GM19468 (cell line): Measurements from ENCODE around the gene PRDM2.
"Not testable (repeated sequence)": the region's sequence is repeated elsewhere in the genome, so short reads cannot be mapped to it uniquely, and the experiment has no call there.

Experiments
- ATAC-seq: cut with Tn5 transposase; IDR thresholded peaks from one replicate; pipeline ENCODE4 v1.9.1; 2021; ENCODE audit warnings: mild to moderate bottlenecking, moderate library complexity, moderate number of reproducible peaks; ENCODE audit not compliant: unreplicated experiment; ENCODE audit errors: extremely low read depth

PRDM2 gene, protein sequence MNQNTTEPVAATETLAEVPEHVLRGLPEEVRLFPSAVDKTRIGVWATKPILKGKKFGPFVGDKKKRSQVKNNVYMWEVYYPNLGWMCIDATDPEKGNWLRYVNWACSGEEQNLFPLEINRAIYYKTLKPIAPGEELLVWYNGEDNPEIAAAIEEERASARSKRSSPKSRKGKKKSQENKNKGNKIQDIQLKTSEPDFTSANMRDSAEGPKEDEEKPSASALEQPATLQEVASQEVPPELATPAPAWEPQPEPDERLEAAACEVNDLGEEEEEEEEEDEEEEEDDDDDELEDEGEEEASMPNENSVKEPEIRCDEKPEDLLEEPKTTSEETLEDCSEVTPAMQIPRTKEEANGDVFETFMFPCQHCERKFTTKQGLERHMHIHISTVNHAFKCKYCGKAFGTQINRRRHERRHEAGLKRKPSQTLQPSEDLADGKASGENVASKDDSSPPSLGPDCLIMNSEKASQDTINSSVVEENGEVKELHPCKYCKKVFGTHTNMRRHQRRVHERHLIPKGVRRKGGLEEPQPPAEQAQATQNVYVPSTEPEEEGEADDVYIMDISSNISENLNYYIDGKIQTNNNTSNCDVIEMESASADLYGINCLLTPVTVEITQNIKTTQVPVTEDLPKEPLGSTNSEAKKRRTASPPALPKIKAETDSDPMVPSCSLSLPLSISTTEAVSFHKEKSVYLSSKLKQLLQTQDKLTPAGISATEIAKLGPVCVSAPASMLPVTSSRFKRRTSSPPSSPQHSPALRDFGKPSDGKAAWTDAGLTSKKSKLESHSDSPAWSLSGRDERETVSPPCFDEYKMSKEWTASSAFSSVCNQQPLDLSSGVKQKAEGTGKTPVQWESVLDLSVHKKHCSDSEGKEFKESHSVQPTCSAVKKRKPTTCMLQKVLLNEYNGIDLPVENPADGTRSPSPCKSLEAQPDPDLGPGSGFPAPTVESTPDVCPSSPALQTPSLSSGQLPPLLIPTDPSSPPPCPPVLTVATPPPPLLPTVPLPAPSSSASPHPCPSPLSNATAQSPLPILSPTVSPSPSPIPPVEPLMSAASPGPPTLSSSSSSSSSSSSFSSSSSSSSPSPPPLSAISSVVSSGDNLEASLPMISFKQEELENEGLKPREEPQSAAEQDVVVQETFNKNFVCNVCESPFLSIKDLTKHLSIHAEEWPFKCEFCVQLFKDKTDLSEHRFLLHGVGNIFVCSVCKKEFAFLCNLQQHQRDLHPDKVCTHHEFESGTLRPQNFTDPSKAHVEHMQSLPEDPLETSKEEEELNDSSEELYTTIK (N-terminal part only)

DNA sequence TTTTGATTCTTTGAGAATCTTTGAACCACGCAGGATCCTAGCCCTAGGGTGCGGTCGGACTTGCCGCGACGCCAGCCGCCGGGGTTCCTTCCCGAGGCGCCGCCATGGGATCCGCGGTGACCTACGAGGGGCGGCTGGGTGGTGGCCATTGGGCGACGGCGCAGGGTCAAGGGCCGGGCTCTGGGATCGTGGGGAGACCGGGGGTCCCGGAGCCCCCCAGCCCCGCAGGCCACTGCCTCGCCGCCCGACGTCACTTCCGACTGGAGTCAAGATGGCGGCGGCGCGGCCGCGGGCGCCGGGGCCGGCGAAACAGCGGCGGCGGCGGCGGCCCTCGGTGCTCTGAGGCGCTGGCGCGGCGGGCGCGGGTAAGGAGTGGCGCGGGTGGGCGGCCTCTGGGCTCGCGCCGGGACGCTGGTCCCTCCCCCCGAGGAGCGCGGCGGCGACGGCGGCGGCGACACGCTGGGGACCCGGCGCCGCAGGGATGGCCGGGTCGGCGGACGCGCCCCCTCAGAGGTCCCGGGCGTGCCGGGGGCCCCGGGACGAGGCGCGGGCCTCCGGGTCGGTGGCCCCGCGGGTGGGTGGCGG is at the start of gene PRDM2:
PRDM2 (plus strand) TSS at position 253 of the 585 bp plus-strand sequence. CDS start 15,418 bp downstream, outside the sequence.
- ATAC-seq: peak; percentile 14

DNA sequence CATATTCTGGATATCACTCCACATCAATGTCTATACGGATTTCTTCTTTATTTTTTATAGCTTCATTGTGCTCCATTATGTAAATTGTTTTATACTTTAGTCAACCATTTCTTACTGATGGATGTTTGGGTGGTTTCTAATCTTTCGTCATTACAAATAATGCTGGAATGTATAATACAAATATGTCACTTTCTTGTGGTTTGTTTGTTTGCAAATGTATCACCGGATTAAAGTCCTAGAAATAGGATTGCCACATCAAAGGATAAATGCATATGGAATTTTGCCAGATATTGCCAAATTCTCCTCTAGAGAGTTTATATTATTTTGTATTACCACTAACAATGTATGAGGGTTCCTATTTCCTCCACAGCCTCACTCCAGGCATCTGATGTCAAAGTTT is 48.7 kb upstream of the PRDM2 start:
- no peak for ATAC-seq

DNA sequence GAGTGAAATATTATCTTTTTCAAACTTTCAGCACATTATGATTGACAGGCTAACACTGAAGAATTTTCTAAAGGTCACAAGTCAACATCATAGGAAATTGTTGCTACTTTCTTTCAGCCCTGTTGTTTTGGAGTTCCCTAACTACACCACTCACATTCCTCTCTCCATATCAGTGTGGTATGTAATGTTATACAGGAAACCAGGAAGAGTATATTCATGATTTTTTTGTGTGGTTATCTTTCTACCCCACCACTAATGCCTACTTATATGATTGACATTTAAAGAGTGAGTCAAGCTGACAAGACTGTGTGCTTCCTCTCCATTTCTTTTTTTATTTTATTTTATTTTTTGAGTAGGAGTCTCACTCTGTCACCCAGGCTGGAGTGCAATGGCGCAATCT is 47.8 kb upstream of the PRDM2 start:
- ATAC-seq: no peak

DNA sequence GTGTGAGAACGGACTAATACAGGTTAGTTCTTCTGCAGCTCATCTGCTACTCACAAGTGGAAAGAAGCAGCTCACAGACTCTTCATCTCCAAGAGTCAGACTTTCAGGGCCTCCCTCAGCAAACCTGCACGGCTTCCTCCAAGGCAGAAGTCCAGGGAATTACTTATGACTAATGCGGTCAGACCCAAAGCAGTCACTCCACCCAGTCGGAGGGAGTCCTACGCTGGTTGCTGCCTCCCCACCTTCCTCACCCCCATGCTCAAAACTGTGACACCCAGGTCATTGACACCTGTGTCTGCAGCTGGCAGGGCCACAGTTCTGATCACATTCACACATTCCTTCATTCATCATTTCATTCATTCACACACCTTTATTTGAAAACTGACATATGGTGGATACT is 38.4 kb upstream of the PRDM2 start:
- no peak for ATAC-seq

DNA sequence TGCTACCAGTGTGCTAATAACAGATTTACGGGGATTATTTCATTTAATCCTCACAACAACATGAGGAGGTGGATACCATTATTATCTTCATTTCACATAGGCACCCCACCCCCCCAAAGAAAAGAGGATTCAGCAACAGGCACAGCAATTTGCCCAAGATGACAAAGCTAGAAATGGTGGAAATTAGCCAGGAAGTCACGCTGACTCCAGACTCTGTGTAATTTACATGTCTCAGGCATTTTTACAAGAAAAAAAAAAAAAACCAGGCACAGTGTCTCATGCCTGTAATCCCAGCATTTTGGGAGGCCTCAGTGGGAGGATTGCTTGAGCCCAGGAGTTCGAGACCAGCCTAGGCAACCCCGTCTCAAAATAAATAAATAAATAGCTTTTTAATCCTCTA is 37.5 kb upstream of the PRDM2 start:
- no peak for ATAC-seq

DNA sequence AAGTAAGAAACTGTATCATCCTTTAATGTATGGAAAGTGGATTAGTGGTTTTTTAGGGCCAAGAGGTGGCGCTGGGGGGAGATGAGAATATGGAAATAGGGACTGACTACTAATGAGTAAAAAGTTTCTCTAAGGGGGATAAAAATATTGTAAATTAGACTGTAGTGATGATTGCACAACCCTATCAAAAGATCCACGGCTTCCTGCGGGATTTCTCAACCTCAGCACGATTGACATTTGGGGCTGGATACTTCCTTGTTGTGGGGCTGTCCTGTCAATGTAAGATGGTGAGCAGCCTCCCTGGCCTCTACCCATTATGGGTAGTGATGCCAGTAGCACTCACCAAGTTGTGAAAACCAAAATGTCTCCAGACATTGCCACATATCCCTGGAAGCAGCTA is 36.0 kb upstream of the PRDM2 start:
- ATAC-seq: no peak

DNA sequence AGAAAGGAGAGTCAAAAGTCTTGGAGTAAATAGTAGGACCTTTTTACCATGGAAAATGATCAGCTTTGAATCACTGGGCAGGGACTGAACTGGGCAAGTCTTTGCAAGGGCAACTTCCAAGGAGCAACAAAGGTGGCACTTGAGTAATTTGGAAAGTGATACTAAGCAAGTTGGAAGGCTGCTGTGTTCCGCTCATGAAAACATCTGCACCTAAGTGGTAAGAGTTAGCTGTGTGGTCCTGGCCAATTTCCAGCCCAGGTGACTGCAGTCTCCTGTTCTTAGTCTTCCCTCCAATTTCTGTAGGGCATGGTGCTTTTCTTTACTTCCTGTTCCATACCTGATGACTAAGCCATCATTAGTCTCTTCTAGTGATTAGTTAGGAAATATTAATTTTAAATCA is 35.5 kb upstream of the PRDM2 start:
- ATAC-seq: peak; percentile 42

DNA sequence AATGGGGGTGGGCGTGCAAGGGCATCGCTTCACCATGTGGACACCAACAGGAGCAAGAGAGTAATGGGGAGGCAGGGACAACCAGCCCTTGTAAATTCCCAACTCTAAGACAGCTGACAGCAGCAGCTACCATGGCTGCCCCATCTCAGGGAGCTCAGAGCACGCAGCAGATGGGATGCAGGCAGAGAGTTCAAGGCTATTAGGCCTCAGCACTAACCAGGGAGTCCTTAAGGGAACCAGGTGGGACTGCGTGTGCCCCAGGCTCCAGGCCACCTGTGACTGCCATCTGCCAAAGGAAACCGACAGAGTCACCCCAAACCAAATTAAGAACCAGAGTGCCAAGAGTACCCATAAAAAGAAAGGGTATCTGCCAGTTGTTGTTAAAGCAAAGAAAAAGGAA is 33.7 kb upstream of the PRDM2 start:
- no peak for ATAC-seq

DNA sequence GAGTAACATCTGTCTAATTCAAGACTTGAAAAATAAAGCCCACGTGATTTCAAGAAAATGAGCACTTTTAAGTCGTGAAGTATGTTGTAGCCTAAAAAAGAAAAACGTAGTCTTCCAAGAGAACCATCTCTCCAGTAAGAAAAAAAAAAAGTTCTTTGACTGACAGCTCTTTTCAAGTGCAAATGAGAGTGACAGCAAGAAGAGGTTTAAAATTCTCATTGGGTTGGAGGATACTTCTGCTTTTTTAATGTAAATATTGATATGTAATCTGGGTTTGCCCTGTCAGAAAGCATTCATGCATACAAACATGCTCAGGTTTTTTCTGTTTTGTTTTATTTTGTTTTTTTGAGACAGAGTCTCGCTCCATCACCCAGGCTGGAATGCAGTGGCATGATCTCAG is 32.3 kb upstream of the PRDM2 start:
- ATAC-seq: peak; percentile 15

DNA sequence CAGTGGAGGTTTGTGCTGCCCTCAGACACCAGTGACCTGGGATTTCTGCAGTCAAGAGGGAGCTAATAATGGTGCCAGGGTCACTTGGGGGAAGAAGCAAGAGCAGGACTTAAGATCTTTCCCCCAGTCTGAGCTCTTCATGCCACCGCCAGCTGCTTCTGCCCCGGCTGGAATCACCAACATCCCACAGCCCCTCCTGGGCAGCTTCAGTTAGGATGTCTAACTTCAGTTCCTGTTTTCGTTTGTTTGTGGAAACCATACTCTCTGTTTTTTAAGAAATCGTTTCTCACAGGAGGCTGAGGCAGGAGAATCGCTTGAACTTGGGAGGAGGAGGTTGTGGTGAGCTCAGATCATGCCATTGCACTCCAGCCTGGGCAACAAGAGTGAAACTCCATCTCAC is 25.6 kb upstream of the PRDM2 start:
- ATAC-seq: no peak

DNA sequence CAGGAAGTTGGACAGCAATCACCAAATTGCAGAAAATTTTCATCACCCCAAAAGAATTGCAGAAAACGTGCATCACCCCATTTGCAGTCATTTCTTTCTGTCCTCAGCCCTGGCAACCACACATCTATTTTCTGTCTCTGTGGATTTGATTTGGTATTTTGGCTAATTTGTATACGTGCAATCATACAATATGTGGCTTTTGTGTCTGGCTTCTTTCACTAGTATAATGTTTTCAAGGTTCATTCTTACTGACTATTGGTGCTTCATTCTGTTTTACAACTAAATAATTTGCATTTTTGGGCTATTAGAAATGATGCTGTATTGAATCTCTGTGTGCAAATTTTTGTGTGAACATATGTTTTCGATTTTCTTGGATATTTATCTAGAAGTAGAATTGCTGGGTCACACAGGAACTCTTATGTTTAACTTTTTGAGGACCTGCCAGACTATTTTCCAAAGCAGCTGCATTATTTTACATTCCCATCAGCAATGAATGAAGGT is 24.8 kb upstream of the PRDM2 start:
- no peak for ATAC-seq

DNA sequence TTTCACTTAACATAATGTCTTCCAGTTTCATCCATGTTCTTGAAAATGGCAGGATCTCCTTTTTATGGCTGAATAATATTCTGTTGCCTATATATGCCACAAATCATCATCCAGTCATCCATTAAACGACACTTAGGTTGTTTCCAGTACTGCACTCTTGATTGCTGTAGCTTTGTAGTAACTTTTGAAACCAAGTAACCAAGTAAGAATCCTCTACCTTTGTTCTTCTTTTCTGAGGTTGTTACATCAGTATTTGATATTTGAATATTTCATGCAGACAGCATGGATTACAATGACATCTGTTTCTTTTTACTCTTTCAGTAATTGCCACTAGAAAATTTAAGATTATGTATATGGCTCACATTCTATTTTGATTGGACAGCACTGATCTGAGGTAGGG is 22.1 kb upstream of the PRDM2 start:
- no peak for ATAC-seq

DNA sequence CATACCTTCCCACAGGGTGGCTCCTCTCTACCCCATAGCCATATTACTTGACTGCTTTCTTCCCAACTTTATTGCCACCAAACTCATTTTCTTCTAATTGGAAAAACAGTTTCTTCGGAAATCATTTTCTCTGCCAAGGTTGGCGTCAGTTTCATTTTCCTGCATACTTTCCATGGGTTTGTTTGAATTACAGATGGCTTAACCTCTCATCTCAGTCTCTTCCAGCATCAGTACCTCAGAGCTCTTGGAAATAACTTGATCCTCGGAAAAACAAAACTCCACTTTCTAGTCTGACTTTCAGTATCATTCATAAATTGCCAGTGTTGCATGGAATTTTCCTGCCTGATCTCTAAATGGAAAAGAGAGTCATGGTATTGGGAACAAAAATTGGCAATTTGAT is 20.3 kb upstream of the PRDM2 start:
- ATAC-seq: no peak

DNA sequence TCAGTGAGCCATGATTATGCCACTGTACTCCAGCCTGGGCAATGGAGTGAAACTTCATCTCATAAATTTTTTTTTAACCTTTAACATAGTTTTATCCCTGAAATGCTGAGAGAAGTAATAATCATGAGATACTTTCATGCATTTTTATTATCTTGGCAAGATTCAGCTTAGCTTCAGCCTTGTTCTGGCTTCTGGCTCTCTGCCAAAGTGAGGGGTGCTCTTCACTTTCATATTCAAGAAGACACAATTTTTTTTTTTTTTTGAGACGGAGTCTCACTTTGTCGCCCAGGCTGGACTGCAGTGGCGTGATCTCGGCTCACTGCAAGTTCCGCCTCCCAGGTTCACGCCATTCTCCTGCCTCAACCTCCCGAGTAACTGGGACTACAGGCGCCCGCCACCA is 19.4 kb upstream of the PRDM2 start:
- ATAC-seq: not testable (repeated sequence)

DNA sequence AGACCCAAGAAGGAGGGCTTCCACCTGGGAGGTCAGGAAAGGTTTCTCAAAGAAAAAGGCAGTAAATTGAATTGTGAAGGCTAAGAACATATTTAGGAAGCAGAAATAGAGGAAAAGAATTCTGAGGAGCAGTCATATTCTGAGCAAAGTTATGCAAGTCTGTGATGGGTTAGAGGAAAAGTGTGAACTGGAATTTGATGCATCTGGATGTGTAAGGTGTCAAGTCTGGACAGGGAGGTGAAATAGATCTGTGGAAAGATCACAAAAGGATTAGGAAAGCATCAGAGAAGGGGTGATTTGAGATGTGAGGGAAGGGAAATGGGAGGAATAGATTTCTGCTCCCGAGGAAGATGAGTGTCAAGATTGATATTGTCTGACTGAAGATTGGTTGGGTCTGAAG is 18.1 kb upstream of the PRDM2 start:
- ATAC-seq: no peak

DNA sequence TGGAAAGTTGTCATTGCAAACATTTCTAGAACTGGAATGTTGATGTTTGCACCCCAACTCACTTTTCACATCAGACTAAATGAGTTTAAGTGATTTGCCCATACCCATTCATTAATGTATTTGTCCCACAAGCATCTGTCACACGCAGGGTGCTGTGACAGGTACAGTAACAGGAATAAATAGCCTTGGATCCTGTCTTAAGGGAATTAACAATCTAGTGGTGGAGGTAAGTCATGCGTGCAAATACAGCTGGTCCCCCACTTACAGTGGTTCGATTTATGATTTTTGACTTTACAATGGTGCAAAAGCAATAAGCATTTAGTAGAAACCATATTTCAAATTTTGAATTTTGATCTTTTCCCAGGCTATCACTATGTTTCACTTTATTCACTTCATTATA is 17.5 kb upstream of the PRDM2 start:
- ATAC-seq: no peak

DNA sequence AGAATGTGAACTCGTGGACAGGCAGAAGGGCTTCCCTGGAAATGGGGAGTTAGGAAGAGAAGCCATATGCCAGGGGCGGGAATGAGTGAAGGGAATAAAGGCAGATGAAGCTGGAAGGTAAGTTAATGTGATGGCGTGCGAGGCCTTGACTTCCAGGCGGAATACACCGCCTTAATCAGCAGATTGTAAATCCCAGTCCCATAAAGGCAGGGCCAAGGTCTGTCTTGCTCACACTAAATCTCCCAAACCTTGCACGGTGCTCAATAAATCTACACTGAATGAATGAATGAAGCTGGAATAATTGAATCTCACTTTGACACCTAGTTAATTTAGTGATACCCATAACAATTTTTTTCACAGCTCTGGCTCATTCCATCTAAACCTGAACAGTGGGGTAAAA is 16.8 kb upstream of the PRDM2 start:
- no peak for ATAC-seq

DNA sequence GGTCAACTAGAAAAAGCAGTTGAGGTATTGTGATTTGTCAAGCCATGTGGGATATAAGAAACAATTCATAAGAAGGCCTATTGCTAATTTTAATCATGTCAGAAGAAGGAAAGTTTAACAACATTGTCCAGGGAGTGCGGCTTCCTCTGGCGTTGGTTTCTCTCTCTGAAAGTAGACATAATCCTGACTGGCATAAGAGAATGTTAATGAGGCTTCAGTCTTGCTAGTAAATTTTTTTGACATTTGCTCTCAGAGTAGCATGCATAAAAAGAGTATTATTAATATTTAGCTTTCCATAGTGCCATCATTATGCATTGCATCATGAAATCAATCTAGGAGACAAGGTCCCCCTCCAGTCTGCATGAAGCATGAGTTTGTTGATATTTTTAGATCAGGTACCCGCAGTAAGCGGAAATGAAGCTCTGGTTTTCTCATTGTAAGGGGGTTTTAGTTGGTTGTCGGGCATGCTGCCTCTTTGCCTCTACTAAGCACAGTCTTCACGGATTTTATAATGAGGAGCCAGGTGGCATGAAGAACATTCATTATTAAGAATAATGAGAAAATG is 12.8 kb upstream of the PRDM2 start:
- ATAC-seq: no peak

DNA sequence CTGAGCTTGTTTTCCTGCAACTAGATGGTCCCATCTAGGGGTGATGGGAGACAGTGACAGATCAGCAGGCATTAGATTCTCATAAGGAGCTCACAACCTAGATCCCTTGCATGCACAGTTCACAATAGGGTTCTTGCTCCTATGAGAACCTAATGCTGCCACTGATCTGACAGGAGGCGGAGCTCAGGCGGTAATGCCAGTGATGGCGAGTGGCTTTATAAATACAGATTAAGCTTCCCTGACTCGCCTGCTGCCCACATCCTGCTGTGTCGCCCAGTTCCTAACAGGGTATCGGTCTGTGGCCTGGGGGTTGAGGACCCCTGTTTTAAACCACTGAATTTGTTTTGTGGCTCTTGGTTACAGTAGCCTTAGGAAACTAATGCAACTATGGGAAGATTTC is 6.9 kb upstream of the PRDM2 start:
- ATAC-seq: not testable (repeated sequence)
